Astrocyte of the cerebellum (primary cell): ENCODE measurements around the gene HCN2.

ENCODE experiments used
- DNase-seq: peaks from one replicate; pipeline ENCODE4 v3.0.0-alpha.2; 2011; ENCODE audit warnings: low read depth
- H3K4me3 ChIP-seq: 2 replicates; pipeline ENCODE4 v1.5.1; 2011; ENCODE audit warnings: mild to moderate bottlenecking, low read depth, low read length, moderate library complexity
- in situ Hi-C: cut with HindIII; loops from 2 replicates; pipeline ENCODE4 v1.10.0; 2017; ENCODE audit warnings: low sequenced_read_pairs
- TF ChIP-seq, protein P1 (sequence below): IDR thresholded peaks from 2 replicates; pipeline ENCODE4 v1.5.1; 2012; ENCODE audit warnings: low read length, low read depth, moderate library complexity, mild to moderate bottlenecking; ENCODE audit errors: missing control alignments

Gene HCN2

DNA sequence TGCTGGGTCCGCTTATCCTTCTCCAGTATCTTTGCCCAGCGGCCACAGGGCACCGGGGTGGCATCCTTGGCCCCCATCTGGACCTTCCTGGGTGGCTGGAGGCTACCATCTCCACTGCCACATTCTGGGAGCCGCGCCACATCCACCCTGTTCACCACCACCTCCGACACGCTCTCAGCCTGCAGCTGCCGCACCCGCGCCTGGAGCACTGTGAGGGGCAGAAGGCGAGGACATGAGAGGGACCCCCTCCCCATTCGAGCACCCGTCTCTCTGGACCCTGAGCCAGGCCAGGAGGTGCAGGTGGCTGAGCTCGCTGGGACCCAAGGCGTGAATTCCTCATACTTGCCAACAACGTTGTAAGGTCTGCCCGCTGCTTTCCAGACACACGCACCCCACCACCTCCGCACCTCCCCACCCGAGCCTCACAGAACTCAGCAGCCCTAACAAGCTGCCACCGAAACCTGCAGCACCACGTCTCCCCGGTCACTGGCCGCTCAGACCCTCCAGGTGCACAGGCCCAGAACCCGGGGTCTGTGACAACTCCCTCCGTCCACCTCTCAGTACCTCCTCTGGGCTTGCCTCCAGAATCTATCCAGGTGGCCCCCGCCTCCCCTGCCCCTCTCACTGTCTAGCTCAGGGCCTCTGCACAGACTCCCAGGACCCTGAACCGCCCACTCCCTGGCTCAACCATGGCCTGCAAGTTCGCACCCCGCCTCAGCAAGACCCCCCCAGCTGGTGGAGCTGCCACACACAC, 40.5 kb downstream of the HCN2 start:
- TF ChIP-seq, protein P1, sequence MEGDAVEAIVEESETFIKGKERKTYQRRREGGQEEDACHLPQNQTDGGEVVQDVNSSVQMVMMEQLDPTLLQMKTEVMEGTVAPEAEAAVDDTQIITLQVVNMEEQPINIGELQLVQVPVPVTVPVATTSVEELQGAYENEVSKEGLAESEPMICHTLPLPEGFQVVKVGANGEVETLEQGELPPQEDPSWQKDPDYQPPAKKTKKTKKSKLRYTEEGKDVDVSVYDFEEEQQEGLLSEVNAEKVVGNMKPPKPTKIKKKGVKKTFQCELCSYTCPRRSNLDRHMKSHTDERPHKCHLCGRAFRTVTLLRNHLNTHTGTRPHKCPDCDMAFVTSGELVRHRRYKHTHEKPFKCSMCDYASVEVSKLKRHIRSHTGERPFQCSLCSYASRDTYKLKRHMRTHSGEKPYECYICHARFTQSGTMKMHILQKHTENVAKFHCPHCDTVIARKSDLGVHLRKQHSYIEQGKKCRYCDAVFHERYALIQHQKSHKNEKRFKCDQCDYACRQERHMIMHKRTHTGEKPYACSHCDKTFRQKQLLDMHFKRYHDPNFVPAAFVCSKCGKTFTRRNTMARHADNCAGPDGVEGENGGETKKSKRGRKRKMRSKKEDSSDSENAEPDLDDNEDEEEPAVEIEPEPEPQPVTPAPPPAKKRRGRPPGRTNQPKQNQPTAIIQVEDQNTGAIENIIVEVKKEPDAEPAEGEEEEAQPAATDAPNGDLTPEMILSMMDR: no peak
- no peak for DNase-seq
- no peak overlapping the region for H3K4me3 ChIP-seq
- in situ Hi-C loops: no loop called here

DNA sequence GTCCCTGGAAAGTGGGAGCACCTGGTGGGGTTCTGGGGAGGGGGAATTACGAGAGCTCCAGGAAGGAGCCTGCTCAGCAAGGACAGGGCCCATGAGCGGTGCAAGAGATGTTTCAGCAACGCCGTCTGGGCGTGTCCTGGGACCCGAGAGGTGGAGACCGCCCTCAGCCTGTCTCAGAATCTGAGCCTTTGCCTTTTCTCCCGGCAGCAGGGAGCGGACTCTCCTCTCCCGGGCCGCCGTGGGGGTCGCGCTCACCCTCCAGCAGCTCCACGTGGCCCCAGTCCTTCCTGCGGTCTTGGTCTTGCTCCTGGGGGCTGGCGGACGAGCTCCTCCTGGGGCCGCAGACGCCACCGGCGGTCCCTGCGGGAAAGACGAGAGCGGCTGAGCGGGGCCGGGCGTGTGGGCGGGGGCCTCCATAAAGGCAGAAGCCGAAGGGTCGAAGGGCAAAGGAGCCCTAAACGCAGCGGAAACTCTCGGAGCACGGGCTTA, 42.9 kb downstream of the HCN2 start:
- peak overlapping the region; percentile 89 for H3K4me3 ChIP-seq
- DNase-seq: peak; percentile 28
- TF ChIP-seq, protein P1: no peak
- in situ Hi-C loops: no loop called here

DNA sequence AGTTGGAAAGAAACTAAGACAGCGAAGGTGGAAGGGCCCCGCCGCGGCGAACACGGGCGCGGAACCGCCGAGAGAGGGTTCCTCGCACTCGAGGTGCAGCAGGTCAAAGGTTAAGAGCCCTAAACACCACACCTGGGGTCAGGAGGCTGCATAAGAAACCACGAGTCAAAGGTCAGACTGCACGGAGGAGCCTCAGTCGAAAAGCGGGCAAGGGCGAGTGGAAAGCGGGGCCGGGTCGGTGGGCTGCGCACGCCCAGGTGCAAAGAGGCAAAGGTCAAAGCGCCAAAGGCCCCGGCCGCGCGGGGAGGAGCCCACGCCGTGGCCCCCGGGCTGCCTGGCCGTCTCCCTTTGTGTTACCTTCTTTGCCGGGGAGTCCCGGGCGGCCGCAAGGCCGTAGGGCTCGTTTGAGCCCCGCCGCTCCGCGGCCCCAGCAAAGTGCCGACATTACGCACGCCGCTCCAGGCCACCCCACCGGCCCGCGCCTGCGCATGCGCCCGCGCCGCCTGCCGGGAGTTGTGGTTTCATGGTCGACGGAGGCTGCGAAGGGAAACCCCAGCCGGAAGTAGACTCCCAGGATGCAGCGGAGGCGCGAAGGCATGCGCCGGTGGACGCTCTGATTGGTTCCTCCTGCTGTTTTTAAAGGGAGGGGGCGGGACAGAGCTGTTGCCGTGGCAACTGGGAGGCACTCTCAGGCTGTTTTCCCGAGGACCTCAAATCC, 43.5 kb downstream of the HCN2 start, which contains the start of gene POLRMT:
POLRMT (minus strand) TSS at position 470 of the 718 bp plus-strand sequence; CDS start at position 445, 25 bp downstream.
- TF ChIP-seq, protein P1: no peak
- DNase-seq: peak; percentile 97
- peak within 1 kb of the TSS; percentile 89 for H3K4me3 ChIP-seq
- in situ Hi-C loops: no loop called here

DNA sequence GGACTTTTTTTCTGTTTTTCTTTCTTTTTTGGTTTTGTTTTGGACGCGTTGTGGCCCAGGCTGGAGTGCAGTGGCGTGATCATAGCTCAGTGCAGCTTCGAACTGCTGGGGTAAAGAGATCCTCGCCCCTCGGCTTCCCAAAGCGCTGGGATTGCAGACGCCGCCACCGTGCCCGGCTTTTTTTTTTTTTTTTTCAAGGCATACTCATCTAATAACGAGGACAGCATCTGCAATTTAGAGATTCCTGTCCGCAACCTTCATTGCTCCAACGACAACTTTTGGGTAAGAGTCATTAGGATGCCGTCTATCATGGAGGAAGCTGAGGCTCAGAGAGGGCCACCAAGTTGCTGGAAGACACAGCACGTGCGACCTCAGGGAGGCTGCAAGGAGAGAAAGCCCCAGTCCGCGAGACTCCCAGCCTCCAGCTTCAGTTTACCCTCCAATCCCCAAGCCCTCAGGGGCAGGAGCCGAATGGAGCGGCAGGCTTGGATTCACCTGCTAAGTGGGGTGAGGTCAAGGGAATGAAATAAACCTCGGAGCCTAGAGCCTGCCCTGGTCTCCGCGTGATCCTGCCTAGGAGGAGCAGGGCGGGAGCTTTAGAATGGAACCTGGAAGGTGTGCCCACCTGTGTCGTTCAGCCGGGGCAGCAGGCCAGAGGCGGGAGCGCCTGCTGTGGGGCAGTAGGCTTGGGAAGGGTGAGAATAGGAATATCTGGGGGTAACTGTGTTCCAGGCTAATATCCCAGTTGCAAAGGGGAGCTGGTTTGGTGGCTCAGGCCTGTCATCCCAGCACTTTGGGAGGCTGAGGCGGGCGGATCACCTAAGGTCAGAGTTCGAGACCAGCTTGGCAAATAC, 44.3 kb downstream of the HCN2 start:
- in situ Hi-C loops: no loop called here
- DNase-seq: no peak
- TF ChIP-seq, protein P1: no peak
- peak overlapping the region; percentile 89 for H3K4me3 ChIP-seq

DNA sequence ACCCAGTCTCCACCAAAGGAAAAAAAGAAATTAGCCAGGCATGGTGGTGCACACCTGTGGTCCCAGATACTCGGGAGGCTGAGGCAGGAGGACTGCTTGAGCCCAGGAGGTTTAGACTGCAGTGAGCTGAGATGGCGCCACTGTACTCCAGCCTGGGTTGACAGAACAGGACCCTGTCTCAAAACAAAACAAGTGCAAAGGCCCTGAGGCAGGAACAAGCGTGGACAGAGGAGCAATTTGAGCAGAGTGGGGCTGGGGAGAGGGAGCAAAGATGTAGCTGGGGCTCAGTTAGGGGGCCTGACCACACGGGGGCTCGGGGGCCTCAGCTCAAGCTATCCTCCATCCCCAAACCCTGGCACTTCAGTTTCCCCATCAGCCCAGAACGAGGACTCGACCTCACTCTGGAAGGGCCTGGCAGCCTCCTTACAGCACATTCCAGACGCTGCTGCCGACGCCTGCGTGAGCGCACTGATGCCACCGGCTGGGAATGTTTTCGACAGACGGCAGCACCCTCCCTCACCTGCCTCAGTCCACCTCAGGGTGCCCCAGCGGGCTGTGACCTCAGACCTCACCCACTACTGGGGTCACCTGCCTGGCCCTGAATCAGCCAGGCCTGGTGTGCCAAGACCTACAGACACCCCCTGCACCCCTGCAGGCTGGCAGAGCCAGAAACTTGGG, 45.4 kb downstream of the HCN2 start:
- in situ Hi-C loops: no loop called here
- TF ChIP-seq, protein P1: no peak
- no peak for DNase-seq
- H3K4me3 ChIP-seq: no peak overlapping the region
